Osteoblast (primary cell): ENCODE results near the gene MASP1. TPM values are rescaled to one million over a fixed set of nuclear protein-coding genes. Genes with fewer than 3 reads are reported as not detected.

Experiments
- DNase-seq: peaks from one replicate; pipeline ENCODE4 v3.0.0; 2011; ENCODE audit warnings: low spot score, mixed read lengths; ENCODE audit not compliant: insufficient read length; ENCODE audit errors: missing footprints
- H2AFZ ChIP-seq: 2 replicates; pipeline ENCODE4 v1.6.0; 2011; ENCODE audit warnings: mild to moderate bottlenecking, low read length
- H3K27ac ChIP-seq: 2 replicates; pipeline ENCODE4 v1.5.1; 2011; ENCODE audit warnings: mild to moderate bottlenecking, low read depth, low read length, moderate library complexity
- H3K27me3 ChIP-seq: 2 replicates; pipeline ENCODE4 v1.6.0; 2012; ENCODE audit warnings: mild to moderate bottlenecking, control low read depth, inconsistent platforms, low read length, moderate library complexity; ENCODE audit not compliant: insufficient read depth
- H3K36me3 ChIP-seq: 2 replicates; pipeline ENCODE4 v1.5.1; 2011; ENCODE audit warnings: mild to moderate bottlenecking, low read length, control low read depth, moderate library complexity; ENCODE audit not compliant: insufficient read depth
- H3K4me1 ChIP-seq: 2 replicates; pipeline ENCODE4 v1.5.1; 2011; ENCODE audit warnings: mild to moderate bottlenecking, low read length, control low read depth, moderate library complexity; ENCODE audit not compliant: insufficient read depth
- H3K4me2 ChIP-seq: 2 replicates; pipeline ENCODE4 v1.6.0; 2011; ENCODE audit warnings: mild to moderate bottlenecking, low read length; ENCODE audit not compliant: insufficient read depth
- H3K4me3 ChIP-seq: fragments of 200-600 bp; sonication (generic); 3 replicates; pipeline ENCODE4 v1.5.1; 2012; ENCODE audit warnings: mild to moderate bottlenecking, low read length, inconsistent platforms; ENCODE audit not compliant: insufficient read depth
- H3K79me2 ChIP-seq: 2 replicates; pipeline ENCODE4 v1.6.0; 2012; ENCODE audit warnings: mild to moderate bottlenecking, low read length, control low read depth, inconsistent platforms; ENCODE audit not compliant: insufficient read depth
- H3K9me3 ChIP-seq: 2 replicates; pipeline ENCODE4 v1.5.1; 2011; ENCODE audit warnings: low read depth, low read length, control low read depth
- H4K20me1 ChIP-seq: 2 replicates; pipeline ENCODE4 v1.6.0; 2012; ENCODE audit warnings: mild to moderate bottlenecking, low read length, control low read depth; ENCODE audit not compliant: insufficient read depth
- total RNA-seq: library from RNA; depleted of rRNA; stranded (reverse); fragments of >200 nt; gene quantifications from 2 replicates; pipeline ENCODE4 v1.2.3, GENCODE V29; 2012
- TF ChIP-seq, protein P1 (sequence below): IDR thresholded peaks from 2 replicates; pipeline ENCODE4 v1.5.1; 2011; ENCODE audit warnings: mild to moderate bottlenecking, low read depth, low read length, moderate library complexity; ENCODE audit errors: extremely low read depth

The MASP1 gene
- total RNA-seq, 1 donor: 1.4 TPM

DNA sequence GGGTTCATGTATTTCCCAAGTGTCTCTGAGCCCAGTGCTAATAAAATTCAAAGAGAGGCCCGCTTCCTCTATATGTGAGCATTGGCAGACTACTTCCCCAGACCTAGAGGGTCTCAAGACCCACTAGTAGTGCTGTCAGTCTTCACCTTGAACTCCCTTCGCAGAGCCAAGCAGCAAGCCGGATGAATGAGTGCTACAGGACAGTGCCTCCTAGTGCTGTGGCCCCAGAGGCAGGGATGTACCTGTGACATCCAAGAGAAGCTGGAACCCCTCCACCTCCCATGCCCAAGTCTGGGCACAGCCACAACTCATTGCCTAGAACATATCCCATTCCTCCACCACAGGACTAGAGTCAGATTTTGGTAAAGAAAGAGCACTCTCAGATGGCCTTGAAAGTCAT, 37.2 kb upstream of the MASP1 start:
- Histone ChIP-seq H3K4me1 (no peaks in the 10 kb centered on the region), H3K27me3 (no peaks in the 10 kb centered on the region)

DNA sequence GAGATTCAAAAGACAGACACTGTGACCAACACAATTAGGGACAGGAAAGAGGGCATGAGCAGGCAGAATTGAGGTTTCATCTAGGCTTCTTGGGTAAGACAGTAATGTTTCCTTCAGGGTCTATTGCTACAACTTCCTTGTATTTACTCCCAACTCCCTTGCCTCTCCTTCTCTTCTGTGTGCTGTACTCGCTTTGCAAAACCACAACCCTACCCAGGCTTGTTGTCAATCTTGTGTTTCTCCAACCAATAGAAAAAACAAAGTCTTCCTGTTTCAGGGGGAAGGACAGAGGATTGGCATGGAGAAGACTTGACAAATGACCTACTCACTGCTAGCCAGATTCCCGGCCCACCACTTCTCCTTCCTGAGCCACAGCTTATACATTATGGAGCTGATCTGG, 36.3 kb upstream of the MASP1 start:
- H3K4me1 ChIP-seq: no peaks in the 10 kb centered on the region
- H3K27ac ChIP-seq: no peak overlapping the region
- no peak overlapping the region for H3K4me3 ChIP-seq
- TF ChIP-seq, protein P1, sequence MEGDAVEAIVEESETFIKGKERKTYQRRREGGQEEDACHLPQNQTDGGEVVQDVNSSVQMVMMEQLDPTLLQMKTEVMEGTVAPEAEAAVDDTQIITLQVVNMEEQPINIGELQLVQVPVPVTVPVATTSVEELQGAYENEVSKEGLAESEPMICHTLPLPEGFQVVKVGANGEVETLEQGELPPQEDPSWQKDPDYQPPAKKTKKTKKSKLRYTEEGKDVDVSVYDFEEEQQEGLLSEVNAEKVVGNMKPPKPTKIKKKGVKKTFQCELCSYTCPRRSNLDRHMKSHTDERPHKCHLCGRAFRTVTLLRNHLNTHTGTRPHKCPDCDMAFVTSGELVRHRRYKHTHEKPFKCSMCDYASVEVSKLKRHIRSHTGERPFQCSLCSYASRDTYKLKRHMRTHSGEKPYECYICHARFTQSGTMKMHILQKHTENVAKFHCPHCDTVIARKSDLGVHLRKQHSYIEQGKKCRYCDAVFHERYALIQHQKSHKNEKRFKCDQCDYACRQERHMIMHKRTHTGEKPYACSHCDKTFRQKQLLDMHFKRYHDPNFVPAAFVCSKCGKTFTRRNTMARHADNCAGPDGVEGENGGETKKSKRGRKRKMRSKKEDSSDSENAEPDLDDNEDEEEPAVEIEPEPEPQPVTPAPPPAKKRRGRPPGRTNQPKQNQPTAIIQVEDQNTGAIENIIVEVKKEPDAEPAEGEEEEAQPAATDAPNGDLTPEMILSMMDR: no peak
- H3K79me2 ChIP-seq: no peaks in the 10 kb centered on the region
- H3K9me3 ChIP-seq: no peaks in the 10 kb centered on the region
- DNase-seq: no peak
- H3K36me3 ChIP-seq: no peaks in the 10 kb centered on the region
- H3K27me3 ChIP-seq: no peaks in the 10 kb centered on the region
- no peak overlapping the region for H3K4me2 ChIP-seq
- H2AFZ ChIP-seq: no peak overlapping the region
- H4K20me1 ChIP-seq: no peaks in the 10 kb centered on the region

More for the DNA sequence above, 37.2 kb upstream of the MASP1 start:
- Histone ChIP-seq H4K20me1 (no peaks in the 10 kb centered on the region), H3K4me2 (no peak overlapping the region), H3K27ac (no peak overlapping the region), H3K79me2 (no peaks in the 10 kb centered on the region), H3K9me3 (no peaks in the 10 kb centered on the region), H3K36me3 (no peaks in the 10 kb centered on the region), H3K4me3 (no peak overlapping the region), H2AFZ (no peak overlapping the region)
- DNase-seq: no peak
- TF ChIP-seq, protein P1: no peak

DNA sequence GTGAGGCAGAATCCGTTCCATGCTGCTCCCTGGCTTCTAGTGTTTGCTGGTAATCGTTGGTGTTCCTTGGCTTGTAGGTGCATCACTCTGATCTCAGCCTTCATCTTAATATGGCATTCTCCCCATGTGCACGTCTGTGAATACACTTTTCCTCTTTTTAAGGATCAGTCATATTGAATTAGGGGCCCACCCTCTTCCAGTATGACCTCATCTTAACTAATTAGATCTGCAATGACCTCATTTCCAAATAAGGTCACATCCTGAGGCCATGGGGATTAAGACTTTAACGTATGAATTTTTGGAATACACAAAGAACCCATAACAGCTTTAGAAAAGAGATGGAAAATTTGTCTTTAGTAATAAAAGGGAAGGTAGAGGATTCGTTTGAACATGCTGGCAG, 34.1 kb upstream of the MASP1 start:
- Histone ChIP-seq H3K36me3 (no peaks in the 10 kb centered on the region), H3K27ac (no peak overlapping the region), H3K4me3 (no peak overlapping the region), H4K20me1 (no peaks in the 10 kb centered on the region), H3K79me2 (no peaks in the 10 kb centered on the region), H3K9me3 (no peaks in the 10 kb centered on the region), H3K4me1 (no peaks in the 10 kb centered on the region), H2AFZ (no peak overlapping the region), H3K4me2 (no peak overlapping the region), H3K27me3 (no peaks in the 10 kb centered on the region)
- DNase-seq: no peak
- TF ChIP-seq, protein P1: no peak

DNA sequence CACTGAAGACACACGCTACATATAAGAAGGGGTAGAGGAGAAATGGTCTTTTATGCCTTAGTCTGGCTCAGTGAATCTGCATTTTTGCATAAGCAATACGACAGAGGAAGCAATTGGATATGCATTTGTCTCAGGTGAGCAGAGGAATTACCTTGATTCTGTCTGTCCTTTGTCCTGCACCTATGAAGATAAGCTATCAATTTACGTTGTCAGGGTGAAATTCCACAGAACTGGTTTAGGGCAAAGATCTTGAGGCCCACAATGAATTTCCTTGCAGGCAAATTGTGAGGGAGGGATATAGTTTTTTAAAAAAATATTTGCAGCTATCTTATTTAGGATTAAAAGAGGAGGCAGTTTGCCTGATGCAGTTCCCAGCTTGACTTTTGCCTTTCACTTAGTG, 31.6 kb upstream of the MASP1 start:
- H3K27ac ChIP-seq: no peak overlapping the region
- peaks cover 8% of the 10 kb centered on the region for H3K4me1 ChIP-seq
- TF ChIP-seq, protein P1: no peak
- H3K4me2 ChIP-seq: no peak overlapping the region
- no peaks in the 10 kb centered on the region for H3K79me2 ChIP-seq
- no peaks in the 10 kb centered on the region for H3K27me3 ChIP-seq
- no peak overlapping the region for H3K4me3 ChIP-seq
- H3K36me3 ChIP-seq: no peaks in the 10 kb centered on the region
- no peak for DNase-seq
- H4K20me1 ChIP-seq: no peaks in the 10 kb centered on the region
- no peaks in the 10 kb centered on the region for H3K9me3 ChIP-seq
- no peak overlapping the region for H2AFZ ChIP-seq
